ENCODE measurements around the gene SLC27A1. TPM values are rescaled to one million over a fixed set of nuclear protein-coding genes. Genes with fewer than 3 reads are reported as not detected.
A peak's percentile ranks its signal among the peaks of the same experiment; 100 is the strongest.
"Not testable (repeated sequence)": the region's sequence is repeated elsewhere in the genome, so short reads cannot be mapped to it uniquely, and the experiment has no call there.

SLC27A1 gene
- total and polyA plus RNA-seq, 2 donors (not counting 3 experiments of a cell fraction or from before 2014, with no cell fraction given): 10.4 to 13.5 TPM

DNA sequence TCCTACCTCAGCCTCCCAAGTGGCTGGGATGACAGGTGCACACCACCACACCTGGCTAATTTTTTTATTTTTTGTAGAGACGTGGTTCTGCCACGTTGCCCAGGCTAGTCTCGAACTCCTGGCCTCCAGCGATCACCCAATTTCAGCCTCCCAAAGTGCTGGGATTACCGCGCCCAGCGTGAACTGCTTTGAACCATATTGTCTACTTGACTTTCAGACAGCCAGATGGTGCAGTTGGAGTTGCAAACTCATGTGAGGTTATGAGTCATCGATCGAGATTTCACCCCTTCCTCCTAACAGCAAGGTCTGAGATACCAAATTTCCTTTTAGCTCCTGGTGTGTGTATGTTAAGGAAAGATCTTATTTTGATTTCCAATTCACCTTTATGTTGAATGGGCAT, 2.7 kb downstream of the SLC27A1 start:
- H3K4me2 ChIP-seq (ENCODE audit: insufficient read depth, low read length): no peak overlapping the region
- FAIRE-seq: peak; percentile 42
- POLR2A ChIA-PET: no interaction called here

GRCh38 chr19:17475011-17475540, 4.8 kb downstream of the SLC27A1 start:
- BruUV-seq (replicated peaks); POLR2A ChIA-PET; H3K9me1 ChIP-seq (replicated peaks; ENCODE audit: control insufficient read depth, extremely low read depth, insufficient read depth, low read length); H3K4me3 ChIP-seq (replicated peaks in 1 of 3; ENCODE audit: insufficient read depth in 1 of 3, low read depth in 1 of 3, low read length in 3 of 3); H3K79me2 ChIP-seq (ENCODE audit: control insufficient read depth, insufficient read depth, low read length); H3K9ac ChIP-seq (replicated peaks; ENCODE audit: extremely low read depth, insufficient read depth, low read length); H4K20me1 ChIP-seq (replicated peaks; ENCODE audit: control insufficient read depth, extremely low read depth, insufficient read depth, low read length); H3K27me3 ChIP-seq (ENCODE audit: control insufficient read depth in 2 of 2, insufficient read depth in 2 of 2, low read length in 2 of 2); H3K4me2 ChIP-seq (ENCODE audit: insufficient read depth, low read length); FAIRE-seq; dilution Hi-C loops (cut with MboI; ENCODE audit: extremely low pct_ligation_motif_present, low sequenced_read_pairs); intact Hi-C loops (cut with micrococcal nuclease); DNase-seq (ENCODE audit: low read depth, low spot score); H2AFZ ChIP-seq (ENCODE audit: low read depth, low read length); H3K9me3 ChIP-seq (replicated peaks; ENCODE audit: control insufficient read depth, insufficient read depth, low read length); H3K36me3 ChIP-seq (ENCODE audit: control insufficient read depth in 2 of 2, extremely low read depth in 1 of 2, insufficient read depth in 2 of 2, low read length in 2 of 2); H3K27ac ChIP-seq (ENCODE audit: insufficient read depth, low read depth, low read length); CTCF ChIA-PET; H3K4me1 ChIP-seq (ENCODE audit: control insufficient read depth, extremely low read depth, insufficient read depth, low read length): not testable (repeated sequence)

More for the DNA sequence above, 2.7 kb downstream of the SLC27A1 start:
- Histone ChIP-seq H2AFZ (ENCODE audit: low read depth, low read length) (no peak overlapping the region), H3K9ac (replicated peaks; ENCODE audit: extremely low read depth, insufficient read depth, low read length) (no peak overlapping the region), H4K20me1 (replicated peaks; ENCODE audit: control insufficient read depth, extremely low read depth, insufficient read depth, low read length) (no peaks in the 10 kb centered on the region), H3K9me1 (replicated peaks; ENCODE audit: control insufficient read depth, extremely low read depth, insufficient read depth, low read length) (no peaks in the 10 kb centered on the region), H3K79me2 (ENCODE audit: control insufficient read depth, insufficient read depth, low read length) (no peaks in the 10 kb centered on the region), H3K9me3 (replicated peaks; ENCODE audit: control insufficient read depth, insufficient read depth, low read length) (no peaks in the 10 kb centered on the region), H3K27ac (ENCODE audit: insufficient read depth, low read depth, low read length) (no peak overlapping the region), H3K27me3 (ENCODE audit: control insufficient read depth in 2 of 2, insufficient read depth in 2 of 2, low read length in 2 of 2) (no peaks in the 10 kb centered on the region), H3K4me1 (ENCODE audit: control insufficient read depth, extremely low read depth, insufficient read depth, low read length) (peaks cover 11% of the 10 kb centered on the region), H3K4me3 (replicated peaks in 1 of 3; ENCODE audit: insufficient read depth in 1 of 3, low read depth in 1 of 3, low read length in 3 of 3) (no peak overlapping the region), H3K36me3 (ENCODE audit: control insufficient read depth in 2 of 2, extremely low read depth in 1 of 2, insufficient read depth in 2 of 2, low read length in 2 of 2) (no peaks in the 10 kb centered on the region)
- dilution Hi-C loops (cut with MboI; ENCODE audit: extremely low pct_ligation_motif_present, low sequenced_read_pairs) (no loop called here), intact Hi-C loops (cut with micrococcal nuclease) (no loop called here)
- CTCF ChIA-PET: interaction anchor here (1.0 to 1.6 kb wide), 4 partner anchors 23 to 101 kb away, joined by 3 to 7 read pairs (median 4); partner anchors contain the start of gene PGLS
- DNase-seq (ENCODE audit: low read depth, low spot score): peak; percentile 64
- BruUV-seq (replicated peaks): TSS peak; percentile 12
- peak; percentile 62 for TF ChIP-seq FOS (IDR thresholded peaks at IDR 0.05; ENCODE audit: borderline replicate concordance, insufficient read depth, low read length)
- TF ChIP-seq JUN (IDR thresholded peaks at IDR 0.05; ENCODE audit: borderline replicate concordance, insufficient read depth, insufficient read length, low read depth): peak; percentile 79
- TF ChIP-seq MAX (IDR thresholded peaks at IDR 0.05; ENCODE audit: insufficient read depth, insufficient read length): no peak
- TF ChIP-seq, protein P1, sequence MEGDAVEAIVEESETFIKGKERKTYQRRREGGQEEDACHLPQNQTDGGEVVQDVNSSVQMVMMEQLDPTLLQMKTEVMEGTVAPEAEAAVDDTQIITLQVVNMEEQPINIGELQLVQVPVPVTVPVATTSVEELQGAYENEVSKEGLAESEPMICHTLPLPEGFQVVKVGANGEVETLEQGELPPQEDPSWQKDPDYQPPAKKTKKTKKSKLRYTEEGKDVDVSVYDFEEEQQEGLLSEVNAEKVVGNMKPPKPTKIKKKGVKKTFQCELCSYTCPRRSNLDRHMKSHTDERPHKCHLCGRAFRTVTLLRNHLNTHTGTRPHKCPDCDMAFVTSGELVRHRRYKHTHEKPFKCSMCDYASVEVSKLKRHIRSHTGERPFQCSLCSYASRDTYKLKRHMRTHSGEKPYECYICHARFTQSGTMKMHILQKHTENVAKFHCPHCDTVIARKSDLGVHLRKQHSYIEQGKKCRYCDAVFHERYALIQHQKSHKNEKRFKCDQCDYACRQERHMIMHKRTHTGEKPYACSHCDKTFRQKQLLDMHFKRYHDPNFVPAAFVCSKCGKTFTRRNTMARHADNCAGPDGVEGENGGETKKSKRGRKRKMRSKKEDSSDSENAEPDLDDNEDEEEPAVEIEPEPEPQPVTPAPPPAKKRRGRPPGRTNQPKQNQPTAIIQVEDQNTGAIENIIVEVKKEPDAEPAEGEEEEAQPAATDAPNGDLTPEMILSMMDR (IDR thresholded peaks at IDR 0.05; ENCODE audit: extremely low read depth in 1 of 2, insufficient read depth in 1 of 2, low read depth in 1 of 2, low read length in 2 of 2): no peak
- no peak for TF ChIP-seq POLR2AphosphoS5 (IDR thresholded peaks at IDR 0.05; ENCODE audit: insufficient read depth, low read depth, low read length)

Data from endothelial cell of umbilical vein (primary cell).